OCI-LY1 (cell line): ENCODE results near the gene NR5A1.
A peak's percentile ranks its signal among the peaks of the same experiment; 100 is the strongest.

Experiments
- H2AFZ ChIP-seq: fragments of 200-600 bp; sonication (generic), shearing (Covaris generic); 2 replicates; pipeline ENCODE4 v1.6.0; 2014; ENCODE audit warnings: antibody characterized with exemption, mild to moderate bottlenecking, low read length
- H3F3A ChIP-seq: fragments of 200-600 bp; sonication (generic), shearing (Covaris generic); 2 replicates; pipeline ENCODE4 v1.6.0; 2014; ENCODE audit warnings: mild to moderate bottlenecking, antibody characterized with exemption, low read length, moderate library complexity; ENCODE audit not compliant: insufficient read depth
- H3K27ac ChIP-seq: fragments of 200-600 bp; sonication (generic); 2 replicates; pipeline ENCODE4 v1.5.1; 2014; ENCODE audit warnings: low read length, mixed run types, mild to moderate bottlenecking, low read depth; ENCODE audit not compliant: poor library complexity, severe bottlenecking
- H3K27me3 ChIP-seq: fragments of 200-600 bp; sonication (generic); 2 replicates; pipeline ENCODE4 v1.6.0; 2014; ENCODE audit warnings: antibody characterized with exemption, mild to moderate bottlenecking, low read length, moderate library complexity; ENCODE audit not compliant: insufficient read depth
- H3K36me3 ChIP-seq: fragments of 200-600 bp; sonication (generic); 2 replicates; pipeline ENCODE4 v1.6.1; 2014; ENCODE audit warnings: mild to moderate bottlenecking, antibody characterized with exemption, low read length, moderate library complexity, mixed read lengths; ENCODE audit not compliant: insufficient read depth
- H3K4me1 ChIP-seq: fragments of 200-600 bp; sonication (generic); 2 replicates; pipeline ENCODE4 v1.5.1; 2014; ENCODE audit warnings: mild to moderate bottlenecking, low read length, moderate library complexity; ENCODE audit not compliant: insufficient read depth, severe bottlenecking
- H3K4me2 ChIP-seq: fragments of 200-600 bp; sonication (generic), shearing (Covaris generic); 2 replicates; pipeline ENCODE4 v1.6.1; 2014; ENCODE audit warnings: low read length
- H3K4me3 ChIP-seq: fragments of 200-600 bp; sonication (generic); 2 replicates; pipeline ENCODE4 v1.5.1; 2014; ENCODE audit warnings: low read length, low read depth, mild to moderate bottlenecking, mixed read lengths; ENCODE audit not compliant: poor library complexity, severe bottlenecking
- H3K79me2 ChIP-seq: fragments of 200-600 bp; shearing (Covaris generic); 2 replicates; pipeline ENCODE4 v1.6.1; 2016; ENCODE audit warnings: mixed run types, low read length, mixed read lengths; ENCODE audit not compliant: insufficient read depth
- H3K9ac ChIP-seq: fragments of 200-600 bp; sonication (generic), shearing (Covaris generic); 2 replicates; pipeline ENCODE4 v1.6.1; 2014; ENCODE audit warnings: mild to moderate bottlenecking, low read length, mixed read lengths
- H3K9me2 ChIP-seq: fragments of 200-600 bp; sonication (generic), shearing (Covaris generic); 2 replicates; pipeline ENCODE4 v1.6.1; 2014; ENCODE audit warnings: low read depth, mild to moderate bottlenecking, low read length, mixed read lengths
- H3K9me3 ChIP-seq: fragments of 200-600 bp; shearing (Covaris generic); 2 replicates; pipeline ENCODE4 v1.6.1; 2014; ENCODE audit warnings: low read length, mixed read lengths
- H4K20me1 ChIP-seq: fragments of 200-600 bp; sonication (generic), shearing (Covaris generic); 2 replicates; pipeline ENCODE4 v1.6.0; 2016; ENCODE audit warnings: mild to moderate bottlenecking, low read length; ENCODE audit not compliant: insufficient read depth
- EZH2 ChIP-seq: fragments of 200-600 bp; sonication (generic), shearing (Covaris generic); IDR thresholded peaks from 2 replicates; pipeline ENCODE4 v1.8.0; 2017; ENCODE audit warnings: borderline replicate concordance, mixed run types, mild to moderate bottlenecking, antibody characterized with exemption, low read length, moderate library complexity, mixed read lengths
- TF ChIP-seq, protein P1 (sequence below): fragments of 200-600 bp; sonication (generic), shearing (Covaris generic); IDR thresholded peaks from 2 replicates; pipeline ENCODE4 v1.5.1; 2017; ENCODE audit warnings: mild to moderate bottlenecking, antibody characterized with exemption, low read length, moderate library complexity, mixed read lengths

Gene NR5A1

DNA sequence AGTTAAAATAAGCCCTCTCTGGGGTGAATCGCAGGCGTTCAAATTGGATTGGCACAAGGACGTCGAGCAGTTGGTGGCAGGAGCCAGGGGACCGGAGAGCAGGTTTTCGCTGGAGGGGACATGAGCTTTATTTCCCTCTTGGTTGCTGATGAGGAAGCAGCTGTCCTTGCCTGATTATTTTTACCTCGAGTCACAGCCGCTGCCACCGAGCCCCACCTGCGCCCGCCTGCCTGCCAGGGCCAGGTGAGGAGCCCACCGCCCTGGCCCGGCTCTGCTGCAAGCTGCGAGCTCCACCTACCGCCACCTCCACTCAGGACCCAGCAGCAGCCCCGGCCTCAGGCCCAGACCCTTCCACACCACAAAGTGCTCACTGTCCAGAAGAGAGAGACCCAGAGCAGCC, 65.9 kb downstream of the NR5A1 start:
- no peaks in the 10 kb centered on the region for H3K36me3 ChIP-seq
- H3K4me2 ChIP-seq = no peak overlapping the region
- no peak overlapping the region for H3K27ac ChIP-seq
- H3K79me2 ChIP-seq = no peaks in the 10 kb centered on the region
- H2AFZ ChIP-seq = no peak overlapping the region
- no peaks in the 10 kb centered on the region for H3F3A ChIP-seq
- no peaks in the 10 kb centered on the region for H4K20me1 ChIP-seq
- no peaks in the 10 kb centered on the region for H3K9me2 ChIP-seq
- H3K9ac ChIP-seq = no peak overlapping the region
- H3K4me3 ChIP-seq = no peak overlapping the region
- no peak for TF ChIP-seq EZH2
- TF ChIP-seq, protein P1, sequence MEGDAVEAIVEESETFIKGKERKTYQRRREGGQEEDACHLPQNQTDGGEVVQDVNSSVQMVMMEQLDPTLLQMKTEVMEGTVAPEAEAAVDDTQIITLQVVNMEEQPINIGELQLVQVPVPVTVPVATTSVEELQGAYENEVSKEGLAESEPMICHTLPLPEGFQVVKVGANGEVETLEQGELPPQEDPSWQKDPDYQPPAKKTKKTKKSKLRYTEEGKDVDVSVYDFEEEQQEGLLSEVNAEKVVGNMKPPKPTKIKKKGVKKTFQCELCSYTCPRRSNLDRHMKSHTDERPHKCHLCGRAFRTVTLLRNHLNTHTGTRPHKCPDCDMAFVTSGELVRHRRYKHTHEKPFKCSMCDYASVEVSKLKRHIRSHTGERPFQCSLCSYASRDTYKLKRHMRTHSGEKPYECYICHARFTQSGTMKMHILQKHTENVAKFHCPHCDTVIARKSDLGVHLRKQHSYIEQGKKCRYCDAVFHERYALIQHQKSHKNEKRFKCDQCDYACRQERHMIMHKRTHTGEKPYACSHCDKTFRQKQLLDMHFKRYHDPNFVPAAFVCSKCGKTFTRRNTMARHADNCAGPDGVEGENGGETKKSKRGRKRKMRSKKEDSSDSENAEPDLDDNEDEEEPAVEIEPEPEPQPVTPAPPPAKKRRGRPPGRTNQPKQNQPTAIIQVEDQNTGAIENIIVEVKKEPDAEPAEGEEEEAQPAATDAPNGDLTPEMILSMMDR = peak; percentile 31; the same call in 1 of the 2 replicates
- H3K4me1 ChIP-seq = no peaks in the 10 kb centered on the region
- no peaks in the 10 kb centered on the region for H3K27me3 ChIP-seq
- no peaks in the 10 kb centered on the region for H3K9me3 ChIP-seq

DNA sequence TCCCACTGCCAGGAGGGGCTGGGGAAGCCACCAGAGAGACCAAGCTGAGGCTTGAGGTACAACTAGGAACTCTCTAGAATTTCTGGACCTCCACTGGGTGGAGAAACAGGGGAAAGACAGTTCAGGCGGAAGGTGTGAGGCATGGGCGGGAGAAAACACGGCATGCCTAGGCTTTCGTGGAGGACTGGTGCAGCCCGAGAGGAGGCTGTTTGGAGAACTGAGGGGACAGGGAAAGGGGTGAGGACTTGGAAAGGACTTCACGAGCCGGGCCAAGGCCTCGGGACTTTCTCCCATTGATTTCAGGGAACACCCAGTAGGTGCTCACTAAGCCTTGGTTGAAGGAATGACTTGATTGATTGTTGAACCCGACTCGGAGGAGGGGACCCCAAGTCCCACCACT, 66.4 kb downstream of the NR5A1 start:
- no peaks in the 10 kb centered on the region for H3K9me2 ChIP-seq
- H4K20me1 ChIP-seq = no peaks in the 10 kb centered on the region
- no peaks in the 10 kb centered on the region for H3K9me3 ChIP-seq
- no peaks in the 10 kb centered on the region for H3F3A ChIP-seq
- no peak overlapping the region for H3K4me2 ChIP-seq
- TF ChIP-seq EZH2 = no peak
- TF ChIP-seq, protein P1 = no peak
- no peaks in the 10 kb centered on the region for H3K36me3 ChIP-seq
- no peaks in the 10 kb centered on the region for H3K4me1 ChIP-seq
- no peak overlapping the region for H3K9ac ChIP-seq
- H3K27ac ChIP-seq = no peak overlapping the region
- H3K79me2 ChIP-seq = no peaks in the 10 kb centered on the region
- H3K27me3 ChIP-seq = no peaks in the 10 kb centered on the region
- H2AFZ ChIP-seq = no peak overlapping the region
- H3K4me3 ChIP-seq = no peak overlapping the region

DNA sequence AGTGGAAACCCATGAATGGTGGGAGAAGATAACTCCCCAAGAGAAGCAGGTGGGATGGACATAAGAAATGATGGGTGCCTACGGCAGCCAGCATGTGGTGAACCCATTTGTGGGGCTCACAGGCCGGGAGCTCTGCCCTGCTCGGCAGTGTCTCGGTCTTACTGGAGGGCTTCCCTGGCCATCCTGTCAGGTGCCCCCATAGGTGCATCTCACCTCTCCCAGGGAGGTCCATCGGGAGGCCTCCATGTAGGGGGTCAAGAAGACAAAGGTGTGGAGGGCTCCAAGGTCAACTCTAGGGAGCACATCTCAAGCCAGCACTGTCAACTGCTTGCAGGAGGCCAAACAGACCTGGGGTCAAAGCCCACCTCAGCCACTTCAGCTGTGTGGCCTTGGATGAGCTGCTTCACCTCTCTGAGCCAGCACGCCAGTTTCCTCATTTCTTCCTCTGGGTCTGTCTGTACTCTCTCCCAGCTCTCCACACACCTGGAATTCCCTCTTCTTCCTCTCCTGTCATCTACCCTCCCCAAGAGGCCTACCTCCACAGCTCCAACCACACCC, 67.4 kb downstream of the NR5A1 start:
- Histone ChIP-seq H4K20me1 (no peaks in the 10 kb centered on the region), H3F3A (no peaks in the 10 kb centered on the region), H3K4me2 (no peak overlapping the region), H3K4me1 (no peaks in the 10 kb centered on the region), H3K9ac (no peak overlapping the region), H2AFZ (no peak overlapping the region), H3K4me3 (no peak overlapping the region), H3K9me2 (no peaks in the 10 kb centered on the region), H3K27me3 (no peaks in the 10 kb centered on the region), H3K79me2 (no peaks in the 10 kb centered on the region), H3K9me3 (no peaks in the 10 kb centered on the region), H3K36me3 (no peaks in the 10 kb centered on the region), H3K27ac (no peak overlapping the region)
- TF ChIP-seq EZH2 = no peak
- TF ChIP-seq, protein P1 = no peak
